K562 (cell line): Measurements from ENCODE around the gene IGLL1. TPM values are rescaled to one million over a fixed set of nuclear protein-coding genes. Genes with fewer than 3 reads are reported as not detected.

Experiments
- CC2D1A ChIP-seq: fragments of 450-650 bp; IDR thresholded peaks from 2 replicates; pipeline ENCODE4 v1.6.1; 2017; ENCODE audit warnings: mild to moderate bottlenecking
- CCNT2 ChIP-seq: IDR thresholded peaks from 2 replicates; pipeline ENCODE4 v1.6.1; 2011; ENCODE audit warnings: borderline replicate concordance, low read depth, mild to moderate bottlenecking, moderate library complexity, mixed read lengths, low read length; ENCODE audit not compliant: insufficient read length; ENCODE audit errors: extremely low read depth
- CHCHD3 ChIP-seq: fragments of 250-450 bp; sonication (Bioruptor Pico); IDR thresholded peaks from 2 replicates; pipeline ENCODE4 v2.1.2; 2022; ENCODE audit warnings: mild to moderate bottlenecking
- FOXK2 ChIP-seq, 2 experiments: fragments of 450-650 bp; IDR thresholded peaks in 1 of 2; conservative IDR thresholded peaks in 1 of 2; 2 replicates each; pipeline ENCODE4 v1.6.1; 2016; ENCODE audit warnings: low read depth in 2 of 2, mild to moderate bottlenecking in 1 of 2
- JUN ChIP-seq, 2 experiments: sonication (generic) in 1 of 2; formaldehyde crosslinking in 1 of 2; IDR thresholded peaks; 2 replicates each; pipeline versions ENCODE4 v1.6.1 to v1.8.0; 2012 to 2022; ENCODE audit warnings: borderline replicate concordance in 2 of 2, mild to moderate bottlenecking in 2 of 2, improper control_type of control experiment in 1 of 2, low read depth in 1 of 2, low read length in 1 of 2, missing genetic modification reagents in 1 of 2
- JUNB ChIP-seq: fragments of 450-650 bp; formaldehyde crosslinking; conservative IDR thresholded peaks from 2 replicates; pipeline ENCODE4 v1.4.0; 2020; ENCODE audit warnings: mild to moderate bottlenecking
- MCM2 ChIP-seq: fragments of 450-650 bp; IDR thresholded peaks from 2 replicates; pipeline ENCODE4 v1.6.1; 2017; ENCODE audit warnings: low read depth, mild to moderate bottlenecking
- MECOM ChIP-seq: fragments of 250-450 bp; sonication (Bioruptor Pico); IDR thresholded peaks from 2 replicates; pipeline ENCODE4 v1.8.0; 2022; ENCODE audit warnings: inconsistent platforms
- MXI1 ChIP-seq: IDR thresholded peaks from 2 replicates; pipeline ENCODE4 v1.6.1; 2011; ENCODE audit warnings: low read depth, mild to moderate bottlenecking, improper control_type of control experiment, low read length
- NEUROD1 ChIP-seq: fragments of 150-350 bp; IDR thresholded peaks from 2 replicates; pipeline ENCODE4 v1.6.1; 2014; ENCODE audit warnings: borderline replicate concordance, low read length, low read depth; ENCODE audit not compliant: partially characterized antibody
- PHF8 ChIP-seq: fragments of 200-600 bp; sonication (generic); IDR thresholded peaks from 2 replicates; pipeline ENCODE4 v1.6.1; 2012; ENCODE audit warnings: mixed run types, mild to moderate bottlenecking, inconsistent platforms, low read length, moderate library complexity, borderline replicate concordance
- RUNX1 ChIP-seq: sonication (generic); IDR thresholded peaks from 2 replicates; pipeline ENCODE4 v1.6.1; 2016; ENCODE audit warnings: antibody characterized with exemption, low read depth
- SIN3A ChIP-seq, 2 experiments: fragments of 150-350 bp in 1 of 2; IDR thresholded peaks; 2 replicates each; pipeline ENCODE4 v1.6.1; 2011 to 2016; ENCODE audit warnings: borderline replicate concordance in 2 of 2, low read depth in 2 of 2, low read length in 2 of 2, mild to moderate bottlenecking in 2 of 2, moderate library complexity in 2 of 2; ENCODE audit not compliant: control insufficient read depth in 1 of 2
- TAL1 ChIP-seq: fragments of 450-650 bp; IDR thresholded peaks from 2 replicates; pipeline ENCODE4 v1.6.1; 2016; ENCODE audit warnings: mild to moderate bottlenecking
- TRIM24 ChIP-seq, 2 experiments: fragments of 450-650 bp; IDR thresholded peaks; 2 replicates each; pipeline ENCODE4 v1.6.1; 2016
- ZNF445 ChIP-seq: fragments of 250-450 bp; sonication (Bioruptor Pico); IDR thresholded peaks from 2 replicates; pipeline ENCODE4 v1.4.0; 2020; ENCODE audit warnings: low read depth, mild to moderate bottlenecking, moderate library complexity
- ZSCAN29 ChIP-seq: fragments of 450-650 bp; IDR thresholded peaks from 2 replicates; pipeline ENCODE4 v1.6.1; 2017
- polyA plus RNA-seq, 8 experiments: library from polyadenylated mRNA; depleted of rRNA in 4 of 8; stranded (reverse) in 5 of 8; unstranded in 3 of 8; fragments of >200 nt; fragmentation: Nextera tagmentation in 2 of 8; fragmentation: Illumina TruSeq in 1 of 8; extraction: Ambion mirVana in 2 of 8; extraction: Trizol in 1 of 8; gene quantifications; 2 replicates each; pipeline versions ENCODE4 v1.2.1 to v1.2.3, GENCODE V29; 2011 to 2014; ENCODE audit warnings: inconsistent platforms in 1 of 8, missing spikeins in 1 of 8
- total RNA-seq, 7 experiments: library from RNA; depleted of rRNA in 6 of 7; stranded (reverse); fragments of >200 nt in 6 of 7; fragmentation: Illumina TruSeq in 2 of 7; extraction: Trizol in 2 of 7; gene quantifications; 2 replicates each; pipeline versions ENCODE4 v1.2.1 to v1.2.3, GENCODE V29; 2011 to 2021; ENCODE audit warnings: low replicate concordance in 1 of 7
- TF ChIP-seq, protein P1 (sequence below): sonication (generic); formaldehyde crosslinking; IDR thresholded peaks from 2 replicates; pipeline ENCODE4 v1.8.0; 2022; ENCODE audit warnings: missing genetic modification reagents, mild to moderate bottlenecking, moderate library complexity, borderline replicate concordance
- TF ChIP-seq, protein P2 (sequence below): fragments of 200-800 bp; sonication (Bioruptor generic); IDR thresholded peaks from 2 replicates; pipeline ENCODE4 v1.6.1; 2017; ENCODE audit warnings: missing genetic modification characterization, missing compliant biosample characterization
- TF ChIP-seq, protein P3 (sequence below), 3 experiments: IDR thresholded peaks in 2 of 3; conservative IDR thresholded peaks in 1 of 3; 2 replicates each; pipeline ENCODE4 v1.5.1; 2011 to 2012; ENCODE audit warnings: low read length in 3 of 3, mild to moderate bottlenecking in 3 of 3, control low read depth in 2 of 3, improper control_type of control experiment in 1 of 3, inconsistent platforms in 1 of 3, low read depth in 1 of 3, mixed read lengths in 1 of 3, moderate library complexity in 1 of 3; ENCODE audit not compliant: insufficient read depth in 2 of 3
- TF ChIP-seq, protein P4 (sequence below): sonication (generic); formaldehyde crosslinking; IDR thresholded peaks from 2 replicates; pipeline ENCODE4 v1.8.0; 2022; ENCODE audit warnings: missing genetic modification reagents, mild to moderate bottlenecking, borderline replicate concordance

Gene IGLL1
- total and polyA plus RNA-seq, 9 of the 15 experiments (the other 6 are each of a cell fraction or from before 2014, with no cell fraction given) = 0.10 to 0.32 (median 0.20) TPM; not detected in 6

DNA sequence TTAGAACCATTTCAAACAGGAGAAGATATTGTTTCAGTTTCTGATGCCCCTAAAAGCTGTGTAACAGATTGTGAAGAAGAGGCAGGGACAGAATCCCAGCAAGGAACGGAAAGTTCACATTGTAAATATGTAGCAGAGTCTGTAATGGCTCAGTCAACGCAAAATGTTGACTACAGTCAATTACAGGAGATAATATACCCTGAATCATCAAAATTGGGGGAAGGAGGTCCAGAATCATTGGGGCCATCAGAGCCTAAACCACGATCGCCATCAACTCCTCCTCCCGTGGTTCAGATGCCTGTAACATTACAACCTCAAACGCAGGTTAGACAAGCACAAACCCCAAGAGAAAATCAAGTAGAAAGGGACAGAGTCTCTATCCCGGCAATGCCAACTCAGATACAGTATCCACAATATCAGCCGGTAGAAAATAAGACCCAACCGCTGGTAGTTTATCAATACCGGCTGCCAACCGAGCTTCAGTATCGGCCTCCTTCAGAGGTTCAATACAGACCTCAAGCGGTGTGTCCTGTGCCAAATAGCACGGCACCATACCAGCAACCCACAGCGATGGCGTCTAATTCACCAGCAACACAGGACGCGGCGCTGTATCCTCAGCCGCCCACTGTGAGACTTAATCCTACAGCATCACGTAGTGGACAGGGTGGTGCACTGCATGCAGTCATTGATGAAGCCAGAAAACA lies 40.8 kb downstream of the IGLL1 start (continued):
- TF ChIP-seq TAL1 (no peak), CC2D1A (0 out of 2 replicates have a peak, but pooled peaks have one; percentile 39), TRIM24 (IDR thresholded peaks at IDR 0.05) (no peak), FOXK2 (conservative IDR thresholded peaks at IDR 0.05 in 1 of 2, IDR thresholded peaks at IDR 0.05 in 1 of 2; ENCODE audit: low read depth in 2 of 2) (0 out of 4 replicates have a peak, but pooled peaks of 1 of the 2 experiments have one; percentile 21), PHF8 (peak; percentile 16; the same call in 1 of the 2 replicates), CHCHD3 (CRISPR knock-in tag) (no peak), CCNT2 (no peak), ZSCAN29 (no peak), NEUROD1 (no peak), MECOM (CRISPR knock-in tag) (no peak), RUNX1 (no peak), MXI1 (no peak), JUN (IDR thresholded peaks at IDR 0.05; ENCODE audit: borderline replicate concordance, low read depth, low read length) (no peak), JUN (CRISPR knock-in tag; IDR thresholded peaks at IDR 0.05; ENCODE audit: borderline replicate concordance) (no peak), MCM2 (no peak), ZNF445 (CRISPR knock-in tag) (no peak), SIN3A (IDR thresholded peaks at IDR 0.05; ENCODE audit: borderline replicate concordance in 2 of 2, control insufficient read depth in 1 of 2, low read depth in 2 of 2, low read length in 2 of 2) (no peak), JUNB (CRISPR knock-in tag) (no peak)
- TF ChIP-seq, protein P1, sequence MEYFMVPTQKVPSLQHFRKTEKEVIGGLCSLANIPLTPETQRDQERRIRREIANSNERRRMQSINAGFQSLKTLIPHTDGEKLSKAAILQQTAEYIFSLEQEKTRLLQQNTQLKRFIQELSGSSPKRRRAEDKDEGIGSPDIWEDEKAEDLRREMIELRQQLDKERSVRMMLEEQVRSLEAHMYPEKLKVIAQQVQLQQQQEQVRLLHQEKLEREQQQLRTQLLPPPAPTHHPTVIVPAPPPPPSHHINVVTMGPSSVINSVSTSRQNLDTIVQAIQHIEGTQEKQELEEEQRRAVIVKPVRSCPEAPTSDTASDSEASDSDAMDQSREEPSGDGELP (CRISPR knock-in tag) = peak; percentile 36; the same call in 1 of the 2 replicates
- TF ChIP-seq, protein P2, sequence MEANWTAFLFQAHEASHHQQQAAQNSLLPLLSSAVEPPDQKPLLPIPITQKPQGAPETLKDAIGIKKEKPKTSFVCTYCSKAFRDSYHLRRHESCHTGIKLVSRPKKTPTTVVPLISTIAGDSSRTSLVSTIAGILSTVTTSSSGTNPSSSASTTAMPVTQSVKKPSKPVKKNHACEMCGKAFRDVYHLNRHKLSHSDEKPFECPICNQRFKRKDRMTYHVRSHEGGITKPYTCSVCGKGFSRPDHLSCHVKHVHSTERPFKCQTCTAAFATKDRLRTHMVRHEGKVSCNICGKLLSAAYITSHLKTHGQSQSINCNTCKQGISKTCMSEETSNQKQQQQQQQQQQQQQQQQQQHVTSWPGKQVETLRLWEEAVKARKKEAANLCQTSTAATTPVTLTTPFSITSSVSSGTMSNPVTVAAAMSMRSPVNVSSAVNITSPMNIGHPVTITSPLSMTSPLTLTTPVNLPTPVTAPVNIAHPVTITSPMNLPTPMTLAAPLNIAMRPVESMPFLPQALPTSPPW (CRISPR knock-in tag) = peak; percentile 24; the same call in 1 of the 2 replicates
- TF ChIP-seq, protein P3, sequence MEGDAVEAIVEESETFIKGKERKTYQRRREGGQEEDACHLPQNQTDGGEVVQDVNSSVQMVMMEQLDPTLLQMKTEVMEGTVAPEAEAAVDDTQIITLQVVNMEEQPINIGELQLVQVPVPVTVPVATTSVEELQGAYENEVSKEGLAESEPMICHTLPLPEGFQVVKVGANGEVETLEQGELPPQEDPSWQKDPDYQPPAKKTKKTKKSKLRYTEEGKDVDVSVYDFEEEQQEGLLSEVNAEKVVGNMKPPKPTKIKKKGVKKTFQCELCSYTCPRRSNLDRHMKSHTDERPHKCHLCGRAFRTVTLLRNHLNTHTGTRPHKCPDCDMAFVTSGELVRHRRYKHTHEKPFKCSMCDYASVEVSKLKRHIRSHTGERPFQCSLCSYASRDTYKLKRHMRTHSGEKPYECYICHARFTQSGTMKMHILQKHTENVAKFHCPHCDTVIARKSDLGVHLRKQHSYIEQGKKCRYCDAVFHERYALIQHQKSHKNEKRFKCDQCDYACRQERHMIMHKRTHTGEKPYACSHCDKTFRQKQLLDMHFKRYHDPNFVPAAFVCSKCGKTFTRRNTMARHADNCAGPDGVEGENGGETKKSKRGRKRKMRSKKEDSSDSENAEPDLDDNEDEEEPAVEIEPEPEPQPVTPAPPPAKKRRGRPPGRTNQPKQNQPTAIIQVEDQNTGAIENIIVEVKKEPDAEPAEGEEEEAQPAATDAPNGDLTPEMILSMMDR (IDR thresholded peaks at IDR 0.05 in 2 of 3, conservative IDR thresholded peaks at IDR 0.05 in 1 of 3; ENCODE audit: insufficient read depth in 2 of 3, low read depth in 1 of 3, low read length in 3 of 3) = peak; percentile 81 to 98 (median 93)
- TF ChIP-seq, protein P4, sequence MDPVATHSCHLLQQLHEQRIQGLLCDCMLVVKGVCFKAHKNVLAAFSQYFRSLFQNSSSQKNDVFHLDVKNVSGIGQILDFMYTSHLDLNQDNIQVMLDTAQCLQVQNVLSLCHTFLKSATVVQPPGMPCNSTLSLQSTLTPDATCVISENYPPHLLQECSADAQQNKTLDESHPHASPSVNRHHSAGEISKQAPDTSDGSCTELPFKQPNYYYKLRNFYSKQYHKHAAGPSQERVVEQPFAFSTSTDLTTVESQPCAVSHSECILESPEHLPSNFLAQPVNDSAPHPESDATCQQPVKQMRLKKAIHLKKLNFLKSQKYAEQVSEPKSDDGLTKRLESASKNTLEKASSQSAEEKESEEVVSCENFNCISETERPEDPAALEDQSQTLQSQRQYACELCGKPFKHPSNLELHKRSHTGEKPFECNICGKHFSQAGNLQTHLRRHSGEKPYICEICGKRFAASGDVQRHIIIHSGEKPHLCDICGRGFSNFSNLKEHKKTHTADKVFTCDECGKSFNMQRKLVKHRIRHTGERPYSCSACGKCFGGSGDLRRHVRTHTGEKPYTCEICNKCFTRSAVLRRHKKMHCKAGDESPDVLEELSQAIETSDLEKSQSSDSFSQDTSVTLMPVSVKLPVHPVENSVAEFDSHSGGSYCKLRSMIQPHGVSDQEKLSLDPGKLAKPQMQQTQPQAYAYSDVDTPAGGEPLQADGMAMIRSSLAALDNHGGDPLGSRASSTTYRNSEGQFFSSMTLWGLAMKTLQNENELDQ (CRISPR knock-in tag) = no peak
